ENCODE data around the gene OLIG3.

GRCh38 chr6:137491478-137491877, 2.7 kb downstream of the OLIG3 start:
- TF ChIP-seq CTCF (IDR thresholded peaks at IDR 0.05; ENCODE audit: control extremely low read depth in 1 of 3, insufficient read depth in 1 of 3, low read depth in 1 of 3, low read length in 3 of 3) = no peak
- no peak for TF ChIP-seq RXRA (IDR thresholded peaks at IDR 0.05; ENCODE audit: insufficient read depth, low read depth, low read length)
- no peak for TF ChIP-seq POLR2AphosphoS5 (IDR thresholded peaks at IDR 0.05; ENCODE audit: low read depth, low read length)
